HepG2 (cell line): ENCODE measurements around the gene AP2A2. TPM values are rescaled to one million over a fixed set of nuclear protein-coding genes. Genes with fewer than 3 reads are reported as not detected.

ENCODE experiments used
- ATAC-seq: fragments of 200-7000 bp; cut with Tn5 transposase; 3 replicates; pipeline ENCODE4 v1.9.1; 2020; ENCODE audit warnings: mild to moderate bottlenecking, moderate library complexity
- BruUV-seq: library from RNA; stranded (reverse); fragments of 400-500 nt; replicated peaks from 2 replicates; lab custom pipeline; 2021; lab: Mats Ljungman, UMichigan
- CTCF ChIA-PET: fragments of 300-600 bp; formaldehyde crosslinking; extraction: SDS; loops from one replicate; lab custom pipeline; 2021; ENCODE audit warnings: low total read pairs, inconsistent platforms, low intra/inter-chr PET ratio; lab: Yijun Ruan, JAX
- POLR2A ChIA-PET: fragments of 350-600 bp; sonication (Branson Sonifier 250); formaldehyde crosslinking; loops from one replicate; lab custom pipeline; 2020; ENCODE audit warnings: antibody characterized with exemption, inconsistent platforms; lab: Yijun Ruan, JAX
- DNase-seq: peaks from one replicate; pipeline ENCODE4 v3.0.0-alpha.2; 2015; ENCODE audit warnings: low spot score
- FAIRE-seq: peaks from 3 replicates; lab custom pipeline; 2011; peaks lifted over from hg19 to GRCh38; lab: Jason Lieb, UNC
- H2AFZ ChIP-seq: one replicate; pipeline ENCODE4 v1.6.1; 2011; ENCODE audit warnings: low read length, inconsistent platforms
- H3K27ac ChIP-seq: fragments of 300-600 bp; 3 replicates; pipeline ENCODE4 v1.8.0; 2011; ENCODE audit warnings: mixed run types, mild to moderate bottlenecking, mixed read lengths, low read length, inconsistent platforms; ENCODE audit not compliant: insufficient read depth; ENCODE audit errors: extremely low read length
- H3K27me3 ChIP-seq, 2 experiments: fragments of 200-600 bp in 1 of 2; 2 replicates in 1 of 2; 3 replicates in 1 of 2; pipeline versions ENCODE4 v1.6.0 to v1.8.0; 2011; ENCODE audit warnings: low read length in 2 of 2, mild to moderate bottlenecking in 2 of 2, moderate library complexity in 2 of 2, inconsistent platforms in 1 of 2; ENCODE audit not compliant: insufficient read depth in 2 of 2, control insufficient read depth in 1 of 2
- H3K36me3 ChIP-seq, 2 experiments: fragments of 200-600 bp in 1 of 2; replicated peaks in 1 of 2; 2 replicates in 1 of 2; 3 replicates in 1 of 2; pipeline versions ENCODE4 v1.5.1 to v1.8.0; 2011; ENCODE audit warnings: low read length in 2 of 2, inconsistent platforms in 1 of 2; ENCODE audit not compliant: insufficient read depth in 2 of 2, control insufficient read depth in 1 of 2
- H3K4me1 ChIP-seq: 2 replicates; pipeline ENCODE4 v1.5.1; 2012; ENCODE audit warnings: low read length, inconsistent platforms; ENCODE audit not compliant: insufficient read depth
- H3K4me2 ChIP-seq: 2 replicates; pipeline ENCODE4 v1.6.0; 2011; ENCODE audit warnings: low read depth, low read length, inconsistent platforms
- H3K4me3 ChIP-seq, 3 experiments: fragments of 200-600 bp in 1 of 3; sonication (generic), shearing (Covaris generic) in 1 of 3; replicated peaks in 1 of 3; 2 replicates each; pipeline ENCODE4 v1.5.1; 2011 to 2016; ENCODE audit warnings: low read length in 3 of 3, inconsistent platforms in 2 of 3, low read depth in 2 of 3, mild to moderate bottlenecking in 2 of 3, control low read depth in 1 of 3, mixed read lengths in 1 of 3; ENCODE audit not compliant: insufficient read depth in 1 of 3
- H3K79me2 ChIP-seq: one replicate; pipeline ENCODE4 v1.6.1; 2011; ENCODE audit warnings: low read length, inconsistent platforms; ENCODE audit not compliant: insufficient read depth
- H3K9ac ChIP-seq: 2 replicates; pipeline ENCODE4 v1.6.0; 2011; ENCODE audit warnings: mild to moderate bottlenecking, low read depth, low read length, inconsistent platforms; ENCODE audit not compliant: insufficient read depth
- H3K9me3 ChIP-seq: 2 replicates; pipeline ENCODE4 v1.5.1; 2012; ENCODE audit warnings: mild to moderate bottlenecking, low read length
- H4K20me1 ChIP-seq: 2 replicates; pipeline ENCODE4 v1.6.0; 2011; ENCODE audit warnings: inconsistent platforms, mild to moderate bottlenecking, low read length, moderate library complexity; ENCODE audit not compliant: insufficient read depth
- ATM ChIP-seq: fragments of 450-650 bp; IDR thresholded peaks from 2 replicates; pipeline ENCODE4 v1.7.1; 2017; ENCODE audit warnings: mild to moderate bottlenecking, borderline replicate concordance
- CEBPB ChIP-seq: IDR thresholded peaks from 2 replicates; pipeline ENCODE4 v1.6.1; 2011; ENCODE audit warnings: low read depth, low read length, improper control_type of control experiment, borderline replicate concordance
- CENPBD1 ChIP-seq: sonication (generic); formaldehyde crosslinking; IDR thresholded peaks from 2 replicates; pipeline ENCODE4 v1.8.0; 2022; ENCODE audit warnings: missing genetic modification reagents, low read depth, mild to moderate bottlenecking, borderline replicate concordance
- CSRNP2 ChIP-seq: sonication (generic); formaldehyde crosslinking; conservative IDR thresholded peaks from 2 replicates; pipeline ENCODE4 v1.8.0; 2022; ENCODE audit warnings: low read depth, missing genetic modification reagents
- KLF15 ChIP-seq: sonication (generic); formaldehyde crosslinking; IDR thresholded peaks from 2 replicates; pipeline ENCODE4 v1.8.1; 2023; ENCODE audit warnings: borderline replicate concordance, mild to moderate bottlenecking, inconsistent platforms, missing genetic modification reagents, mixed read lengths
- PAWR ChIP-seq: sonication (generic); formaldehyde crosslinking; IDR thresholded peaks from 2 replicates; pipeline ENCODE4 v1.4.0; 2020; ENCODE audit warnings: missing genetic modification reagents, mild to moderate bottlenecking, borderline replicate concordance
- SNAI1 ChIP-seq: sonication (generic); formaldehyde crosslinking; IDR thresholded peaks from 2 replicates; pipeline ENCODE4 v1.5.0; 2020; ENCODE audit warnings: mild to moderate bottlenecking, missing genetic modification reagents, borderline replicate concordance
- SP1 ChIP-seq, 2 experiments: fragments of 450-650 bp in 1 of 2; sonication (generic) in 1 of 2; formaldehyde crosslinking in 1 of 2; IDR thresholded peaks; 2 replicates each; pipeline versions ENCODE4 v1.4.0 to v1.6.1; 2016 to 2020; ENCODE audit warnings: missing genetic modification reagents in 1 of 2
- ZNF205 ChIP-seq: IDR thresholded peaks from 2 replicates; pipeline ENCODE4 v1.6.1; 2018; ENCODE audit warnings: missing biosample characterization, missing genetic modification reagents
- ZNF282 ChIP-seq: fragments of 450-650 bp; IDR thresholded peaks from 2 replicates; pipeline ENCODE4 v1.6.1; 2018; ENCODE audit not compliant: partially characterized antibody
- ZNF552 ChIP-seq: sonication (generic); formaldehyde crosslinking; IDR thresholded peaks from 2 replicates; pipeline ENCODE4 v1.9.0; 2022; ENCODE audit warnings: missing genetic modification reagents, mild to moderate bottlenecking, borderline replicate concordance
- ZNF788 ChIP-seq: sonication (generic); formaldehyde crosslinking; IDR thresholded peaks from 2 replicates; pipeline ENCODE4 v1.5.0; 2020; ENCODE audit warnings: mild to moderate bottlenecking, missing genetic modification reagents, borderline replicate concordance
- WGBS: methylation state at CpG from one replicate; pipeline ENCODE4 v1.1.6; 2017; ENCODE audit warnings: low lambda C conversion rate; 5-methylcytosine and 5-hydroxymethylcytosine counted together
- in situ Hi-C: cut with HindIII; loops from 2 replicates; pipeline ENCODE4 v1.10.0; 2017; ENCODE audit warnings: low pct_unique_long_range_greater_than_20kb; ENCODE audit not compliant: extremely low pct_ligation_motif_present
- intact Hi-C: fragments of 100-400 bp; cut with micrococcal nuclease; formaldehyde crosslinking; loops from one replicate; pipeline ENCODE4 v1.10.0; 2022; ENCODE audit not compliant: unreplicated experiment
- polyA plus RNA-seq, 8 experiments: library from polyadenylated mRNA; depleted of rRNA in 3 of 8; stranded (reverse) in 7 of 8; unstranded in 1 of 8; fragments of >200 nt; fragmentation: Illumina TruSeq in 4 of 8; extraction: Trizol in 4 of 8; gene quantifications; 2 replicates each; pipeline versions ENCODE4 v1.2.1 to v1.2.3, GENCODE V29; 2011 to 2016; ENCODE audit warnings: low read depth in 4 of 8, missing spikeins in 1 of 8, mixed read lengths in 1 of 8; ENCODE audit not compliant: insufficient read depth in 1 of 8
- total RNA-seq, 5 experiments: library from RNA; depleted of rRNA; stranded (reverse); fragments of >200 nt; fragmentation: Illumina TruSeq; extraction: Trizol; gene quantifications; 2 replicates each; pipeline ENCODE4 v1.2.3, GENCODE V29; 2016; ENCODE audit warnings: low read depth in 1 of 5
- TF ChIP-seq, protein P1 (sequence below): sonication (generic); formaldehyde crosslinking; IDR thresholded peaks from 2 replicates; pipeline ENCODE4 v1.4.0; 2020; ENCODE audit warnings: low read depth, mild to moderate bottlenecking, missing genetic modification reagents
- TF ChIP-seq, protein P2 (sequence below): sonication (generic); formaldehyde crosslinking; conservative IDR thresholded peaks from 2 replicates; pipeline ENCODE4 v1.8.0; 2022; ENCODE audit warnings: missing genetic modification reagents

The AP2A2 gene
- total and polyA plus RNA-seq, 2 of the 13 experiments (the other 11 are each of a cell fraction or from before 2014, with no cell fraction given), result 25.7 to 75.7 TPM

DNA sequence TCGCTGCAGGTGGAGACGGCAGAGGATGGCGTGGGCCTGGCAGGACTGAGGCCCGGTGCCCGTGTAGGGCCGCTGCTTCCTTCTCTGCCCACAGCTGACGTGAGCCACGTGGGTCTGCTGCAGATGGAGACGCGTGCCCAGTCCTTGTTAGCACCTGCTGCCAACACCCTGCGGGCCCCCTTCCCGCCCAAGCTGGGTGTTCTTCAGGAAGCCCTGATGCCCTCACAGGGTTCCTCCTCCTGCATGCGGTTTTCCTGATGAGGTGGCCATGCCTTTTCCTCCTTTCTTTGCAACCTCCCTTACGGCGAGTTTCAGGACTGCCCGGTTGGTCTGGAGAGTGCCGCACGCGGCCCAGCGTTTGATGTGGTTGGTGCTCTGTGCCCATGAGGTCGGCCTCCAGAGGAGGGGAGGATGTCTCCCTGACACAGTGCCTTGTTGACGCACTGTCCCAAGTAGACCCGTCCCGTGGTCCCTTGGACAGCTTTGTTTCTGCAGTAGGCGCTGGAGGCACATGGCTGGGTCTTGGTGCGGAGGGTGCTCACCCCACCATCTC is 44.7 kb downstream of the AP2A2 start:
- no peaks in the 10 kb centered on the region for H3K4me1 ChIP-seq
- 0 out of 2 replicates have a peak, but pooled peaks cover 3% of the 10 kb centered on the region for H4K20me1 ChIP-seq
- TF ChIP-seq CSRNP2 (CRISPR knock-in tag) (no peak), ATM (no peak), ZNF205 (CRISPR knock-in tag) (no peak), ZNF552 (no peak), KLF15 (CRISPR knock-in tag) (no peak), CENPBD1 (CRISPR knock-in tag) (no peak), PAWR (CRISPR knock-in tag) (no peak), SP1 (IDR thresholded peaks at IDR 0.05) (no peak), SP1 (CRISPR knock-in tag; IDR thresholded peaks at IDR 0.05) (no peak), ZNF788 (CRISPR knock-in tag) (no peak), SNAI1 (CRISPR knock-in tag) (no peak), ZNF282 (no peak), CEBPB (no peak)
- TF ChIP-seq, protein P1, sequence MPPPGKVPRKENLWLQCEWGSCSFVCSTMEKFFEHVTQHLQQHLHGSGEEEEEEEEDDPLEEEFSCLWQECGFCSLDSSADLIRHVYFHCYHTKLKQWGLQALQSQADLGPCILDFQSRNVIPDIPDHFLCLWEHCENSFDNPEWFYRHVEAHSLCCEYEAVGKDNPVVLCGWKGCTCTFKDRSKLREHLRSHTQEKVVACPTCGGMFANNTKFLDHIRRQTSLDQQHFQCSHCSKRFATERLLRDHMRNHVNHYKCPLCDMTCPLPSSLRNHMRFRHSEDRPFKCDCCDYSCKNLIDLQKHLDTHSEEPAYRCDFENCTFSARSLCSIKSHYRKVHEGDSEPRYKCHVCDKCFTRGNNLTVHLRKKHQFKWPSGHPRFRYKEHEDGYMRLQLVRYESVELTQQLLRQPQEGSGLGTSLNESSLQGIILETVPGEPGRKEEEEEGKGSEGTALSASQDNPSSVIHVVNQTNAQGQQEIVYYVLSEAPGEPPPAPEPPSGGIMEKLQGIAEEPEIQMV (CRISPR knock-in tag), result no peak
- TF ChIP-seq, protein P2, sequence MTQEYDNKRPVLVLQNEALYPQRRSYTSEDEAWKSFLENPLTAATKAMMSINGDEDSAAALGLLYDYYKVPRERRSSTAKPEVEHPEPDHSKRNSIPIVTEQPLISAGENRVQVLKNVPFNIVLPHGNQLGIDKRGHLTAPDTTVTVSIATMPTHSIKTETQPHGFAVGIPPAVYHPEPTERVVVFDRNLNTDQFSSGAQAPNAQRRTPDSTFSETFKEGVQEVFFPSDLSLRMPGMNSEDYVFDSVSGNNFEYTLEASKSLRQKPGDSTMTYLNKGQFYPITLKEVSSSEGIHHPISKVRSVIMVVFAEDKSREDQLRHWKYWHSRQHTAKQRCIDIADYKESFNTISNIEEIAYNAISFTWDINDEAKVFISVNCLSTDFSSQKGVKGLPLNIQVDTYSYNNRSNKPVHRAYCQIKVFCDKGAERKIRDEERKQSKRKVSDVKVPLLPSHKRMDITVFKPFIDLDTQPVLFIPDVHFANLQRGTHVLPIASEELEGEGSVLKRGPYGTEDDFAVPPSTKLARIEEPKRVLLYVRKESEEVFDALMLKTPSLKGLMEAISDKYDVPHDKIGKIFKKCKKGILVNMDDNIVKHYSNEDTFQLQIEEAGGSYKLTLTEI (CRISPR knock-in tag), result no peak
- POLR2A ChIA-PET, result no interaction called here
- H3K79me2 ChIP-seq, result peaks cover 6% of the 10 kb centered on the region
- no peaks in the 10 kb centered on the region for H3K27me3 ChIP-seq
- H3K9ac ChIP-seq, result no peak overlapping the region
- no peak for FAIRE-seq
- H3K36me3 ChIP-seq, result peaks cover 39 to 78% of the 10 kb centered on the region in 2 experiments
- WGBS, result 85% methylated on average over 21 of the region's 26 CpGs
- intact Hi-C loops, result no loop called here
- H2AFZ ChIP-seq, result no peak overlapping the region
- H3K9me3 ChIP-seq, result no peaks in the 10 kb centered on the region
- DNase-seq, result no peak
- ATAC-seq, result no peak
- H3K4me3 ChIP-seq, result no peak overlapping the region
- no peak overlapping the region for H3K27ac ChIP-seq
- CTCF ChIA-PET, result no interaction called here
- no peak overlapping the region for H3K4me2 ChIP-seq
- in situ Hi-C loops, result no loop called here
- BruUV-seq, result no TSS peak
